Activated effector memory CD4-positive, alpha-beta T cell treated with Interleukin-2 at 50 U/mL for 16 hours (primary cell): Measurements from ENCODE around the gene TRDMT1.

Source experiments
- DNase-seq: peaks from one replicate; pipeline ENCODE4 v3.0.0-alpha.2; 2020

Gene TRDMT1

GRCh38 chr10:17200912-17201793 lies at the start of gene TRDMT1:
Gene TRDMT1 (minus strand): TSS chr10:17201672. CDS start chr10:17201634, 38 bp downstream.
- DNase-seq = peak; percentile 70

GRCh38 chr10:17250736-17251135 lies 49.3 kb upstream of the TRDMT1 start:
- no peak for DNase-seq

- DNase-seq = no peak
These were observed 48.3 kb upstream of the TRDMT1 start for GRCh38 chr10:17249820-17250219.

GRCh38 chr10:17248964-17249363 lies 47.5 kb upstream of the TRDMT1 start:
- no peak for DNase-seq

- DNase-seq = no peak
These were observed 45.7 kb upstream of the TRDMT1 start for GRCh38 chr10:17247210-17247609.

GRCh38 chr10:17244700-17245365 lies 43.4 kb upstream of the TRDMT1 start:
- no peak for DNase-seq

GRCh38 chr10:17241611-17242333 lies 40.3 kb upstream of the TRDMT1 start:
- DNase-seq = no peak

GRCh38 chr10:17240616-17241015 lies 39.1 kb upstream of the TRDMT1 start:
- no peak for DNase-seq

- no peak for DNase-seq
These were observed 38.6 kb upstream of the TRDMT1 start for GRCh38 chr10:17240096-17240495.

- no peak for DNase-seq
These were observed 38.0 kb upstream of the TRDMT1 start for GRCh38 chr10:17239345-17240085.

GRCh38 chr10:17238445-17239291 lies 37.2 kb upstream of the TRDMT1 start:
- DNase-seq = no peak

GRCh38 chr10:17237915-17238444 lies 36.5 kb upstream of the TRDMT1 start:
- no peak for DNase-seq

- no peak for DNase-seq
These were observed 35.7 kb upstream of the TRDMT1 start for GRCh38 chr10:17237149-17237527.

- DNase-seq = no peak
These were observed 35.1 kb upstream of the TRDMT1 start for GRCh38 chr10:17236468-17237148.

- DNase-seq = no peak
These were observed 33.7 kb upstream of the TRDMT1 start for GRCh38 chr10:17235136-17235535.

- DNase-seq = no peak
These were observed 33.0 kb upstream of the TRDMT1 start for GRCh38 chr10:17234431-17234945.

GRCh38 chr10:17233286-17233991 lies 32.0 kb upstream of the TRDMT1 start:
- no peak for DNase-seq

GRCh38 chr10:17232276-17232960 lies 30.9 kb upstream of the TRDMT1 start:
- DNase-seq = no peak

GRCh38 chr10:17231788-17232187 lies 30.3 kb upstream of the TRDMT1 start:
- no peak for DNase-seq
